Memory B cell (primary cell): Measurements from ENCODE around the gene FRA10AC1.

Source experiments
- ATAC-seq: fragments of 150-1000 bp; cut with Tn5 transposase; 2 replicates; pipeline ENCODE4 v1.10.0; 2021; ENCODE audit warnings: low read depth, mild to moderate bottlenecking, moderate library complexity
- DNase-seq, 2 donors: peaks; one replicate each; pipeline ENCODE4 v3.0.0; 2022; ENCODE audit warnings: low spot score in 2 of 2
- H3K27ac Mint-ChIP-seq: one replicate; pipeline ENCODE4 v1.8.0; 2022; ENCODE audit warnings: mild to moderate bottlenecking, moderate library complexity, mixed read lengths
- H3K27me3 Mint-ChIP-seq: one replicate; pipeline ENCODE4 v1.8.0; 2022; ENCODE audit warnings: mixed read lengths
- H3K36me3 Mint-ChIP-seq: one replicate; pipeline ENCODE4 v1.8.0; 2022; ENCODE audit warnings: mild to moderate bottlenecking, mixed read lengths
- H3K4me1 Mint-ChIP-seq: one replicate; pipeline ENCODE4 v1.8.0; 2022; ENCODE audit warnings: mixed read lengths
- H3K4me3 Mint-ChIP-seq: one replicate; pipeline ENCODE4 v1.8.0; 2022; ENCODE audit warnings: mild to moderate bottlenecking, moderate library complexity, mixed read lengths
- H3K9me3 Mint-ChIP-seq: one replicate; pipeline ENCODE4 v1.8.0; 2022; ENCODE audit warnings: mixed read lengths

The FRA10AC1 gene, protein sequence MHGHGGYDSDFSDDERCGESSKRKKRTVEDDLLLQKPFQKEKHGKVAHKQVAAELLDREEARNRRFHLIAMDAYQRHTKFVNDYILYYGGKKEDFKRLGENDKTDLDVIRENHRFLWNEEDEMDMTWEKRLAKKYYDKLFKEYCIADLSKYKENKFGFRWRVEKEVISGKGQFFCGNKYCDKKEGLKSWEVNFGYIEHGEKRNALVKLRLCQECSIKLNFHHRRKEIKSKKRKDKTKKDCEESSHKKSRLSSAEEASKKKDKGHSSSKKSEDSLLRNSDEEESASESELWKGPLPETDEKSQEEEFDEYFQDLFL

GRCh38 chr10:93702210-93703001 lies at the start of gene FRA10AC1:
FRA10AC1 (minus strand) TSS chr10:93702592; CDS start chr10:93700106, 2,486 bp downstream.
- H3K4me3 Mint-ChIP-seq, result no peak within 1 kb of the TSS
- H3K4me1 Mint-ChIP-seq, result peaks cover 7% of the 10 kb centered on the region

DNA sequence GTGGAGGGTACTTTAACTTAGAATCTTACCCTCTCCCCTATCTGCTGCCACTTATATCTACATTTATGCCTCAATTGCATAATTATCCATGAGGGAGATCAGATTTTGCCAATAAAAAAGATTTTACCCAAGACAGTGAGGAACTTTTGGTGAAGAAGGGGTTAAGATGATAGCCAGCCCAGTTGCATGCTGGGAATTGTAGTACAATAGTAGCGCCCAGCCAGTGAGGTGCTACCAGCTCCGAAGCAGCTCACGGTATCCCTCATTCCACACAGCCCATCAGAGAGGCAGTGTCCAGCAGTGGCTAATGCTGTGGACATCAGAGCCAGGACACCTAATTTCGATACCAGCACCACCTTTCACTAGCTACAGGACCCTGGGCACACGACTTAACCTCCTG lies 49.4 kb upstream of the FRA10AC1 start:
- H3K27me3 Mint-ChIP-seq, result peaks cover 11% of the 10 kb centered on the region
- peak overlapping the region; percentile 71 for H3K4me3 Mint-ChIP-seq
- H3K27ac Mint-ChIP-seq, result no peak overlapping the region
- DNase-seq (peak in 1 of 2 donors; percentile 3), ATAC-seq (peak; percentile 65)
- H3K4me1 Mint-ChIP-seq, result peaks cover 14% of the 10 kb centered on the region
- no peaks in the 10 kb centered on the region for H3K36me3 Mint-ChIP-seq
- H3K9me3 Mint-ChIP-seq, result no peaks in the 10 kb centered on the region

More at GRCh38 chr10:93702210-93703001, at the start of gene FRA10AC1:
- H3K27me3 Mint-ChIP-seq, result no peaks in the 10 kb centered on the region
- H3K27ac Mint-ChIP-seq, result no peak within 1 kb of the TSS
- peak; percentile 85 for ATAC-seq
- H3K9me3 Mint-ChIP-seq, result no peaks in the 10 kb centered on the region
- H3K36me3 Mint-ChIP-seq, result peaks cover 3% of the 10 kb centered on the region
- peak; percentile 90 to 94 for DNase-seq

DNA sequence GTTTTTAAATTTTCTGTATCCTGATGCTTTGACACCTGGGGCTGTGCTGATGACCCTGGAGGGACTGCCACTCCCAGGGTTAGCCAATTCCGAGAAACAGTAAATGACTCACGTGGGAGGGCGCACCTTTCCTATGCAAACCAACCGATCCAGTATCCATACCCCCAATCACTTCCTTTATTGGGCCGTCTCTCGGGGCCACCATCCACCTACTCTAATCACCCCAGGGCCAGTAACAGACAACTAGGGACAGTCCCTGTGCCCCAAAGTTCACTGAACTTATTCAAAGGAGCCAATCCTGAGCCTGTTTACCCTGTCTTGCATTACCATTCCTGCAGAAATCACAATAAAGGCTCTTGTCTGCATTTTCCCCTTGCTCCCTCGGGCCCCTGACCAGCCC lies 48.7 kb upstream of the FRA10AC1 start:
- no peak for ATAC-seq
- peaks cover 15% of the 10 kb centered on the region for H3K4me1 Mint-ChIP-seq

GRCh38 chr10:93749218-93749799 lies 46.9 kb upstream of the FRA10AC1 start:
- no peak for ATAC-seq
- Mint-ChIP-seq H3K36me3 (no peaks in the 10 kb centered on the region), H3K27ac (no peak overlapping the region)

More for the DNA sequence above, 48.7 kb upstream of the FRA10AC1 start:
- Mint-ChIP-seq H3K36me3 (no peaks in the 10 kb centered on the region), H3K9me3 (no peaks in the 10 kb centered on the region), H3K27me3 (peaks cover 9% of the 10 kb centered on the region), H3K27ac (no peak overlapping the region), H3K4me3 (no peak overlapping the region)
- DNase-seq, result no peak

DNA sequence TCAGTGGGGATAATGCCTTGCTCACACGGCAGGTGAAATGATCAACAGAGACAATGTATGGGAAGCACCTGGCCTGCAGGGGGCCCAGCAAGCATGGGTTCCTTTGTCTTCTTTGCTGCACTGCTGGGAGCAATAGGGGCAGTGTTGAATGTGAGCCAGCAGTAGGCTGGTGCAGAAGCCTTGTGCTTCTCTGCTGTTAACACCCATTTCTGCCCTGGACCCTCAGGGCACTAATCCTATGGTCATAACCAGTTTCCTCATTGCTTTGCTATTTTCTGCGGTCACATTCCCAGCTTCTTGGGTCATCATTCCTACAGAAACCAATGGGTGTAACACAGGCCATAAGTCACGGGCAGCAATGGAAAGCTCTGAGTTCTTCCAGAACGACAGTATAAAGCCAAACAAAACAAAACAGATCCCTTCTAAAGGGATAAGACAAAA lies 44.5 kb upstream of the FRA10AC1 start:
- DNase-seq, result no peak
- H3K36me3 Mint-ChIP-seq, result no peaks in the 10 kb centered on the region

More at GRCh38 chr10:93749218-93749799, 46.9 kb upstream of the FRA10AC1 start:
- Mint-ChIP-seq H3K4me1 (peaks cover 15% of the 10 kb centered on the region), H3K27me3 (peaks cover 7% of the 10 kb centered on the region), H3K4me3 (no peak overlapping the region), H3K9me3 (no peaks in the 10 kb centered on the region)
- no peak for DNase-seq

GRCh38 chr10:93745408-93746065 lies 43.1 kb upstream of the FRA10AC1 start:
- no peak for DNase-seq
- peaks cover 6% of the 10 kb centered on the region for H3K4me1 Mint-ChIP-seq
- no peak overlapping the region for H3K4me3 Mint-ChIP-seq
- ATAC-seq, result no peak
- H3K9me3 Mint-ChIP-seq, result no peaks in the 10 kb centered on the region
- H3K27me3 Mint-ChIP-seq, result no peaks in the 10 kb centered on the region
- H3K27ac Mint-ChIP-seq, result no peak overlapping the region
- no peaks in the 10 kb centered on the region for H3K36me3 Mint-ChIP-seq

More for the DNA sequence above, 44.5 kb upstream of the FRA10AC1 start:
- H3K9me3 Mint-ChIP-seq, result no peaks in the 10 kb centered on the region
- H3K27me3 Mint-ChIP-seq, result peaks cover 3% of the 10 kb centered on the region
- ATAC-seq, result no peak
- H3K4me3 Mint-ChIP-seq, result no peak overlapping the region
- H3K27ac Mint-ChIP-seq, result no peak overlapping the region
- peaks cover 13% of the 10 kb centered on the region for H3K4me1 Mint-ChIP-seq

DNA sequence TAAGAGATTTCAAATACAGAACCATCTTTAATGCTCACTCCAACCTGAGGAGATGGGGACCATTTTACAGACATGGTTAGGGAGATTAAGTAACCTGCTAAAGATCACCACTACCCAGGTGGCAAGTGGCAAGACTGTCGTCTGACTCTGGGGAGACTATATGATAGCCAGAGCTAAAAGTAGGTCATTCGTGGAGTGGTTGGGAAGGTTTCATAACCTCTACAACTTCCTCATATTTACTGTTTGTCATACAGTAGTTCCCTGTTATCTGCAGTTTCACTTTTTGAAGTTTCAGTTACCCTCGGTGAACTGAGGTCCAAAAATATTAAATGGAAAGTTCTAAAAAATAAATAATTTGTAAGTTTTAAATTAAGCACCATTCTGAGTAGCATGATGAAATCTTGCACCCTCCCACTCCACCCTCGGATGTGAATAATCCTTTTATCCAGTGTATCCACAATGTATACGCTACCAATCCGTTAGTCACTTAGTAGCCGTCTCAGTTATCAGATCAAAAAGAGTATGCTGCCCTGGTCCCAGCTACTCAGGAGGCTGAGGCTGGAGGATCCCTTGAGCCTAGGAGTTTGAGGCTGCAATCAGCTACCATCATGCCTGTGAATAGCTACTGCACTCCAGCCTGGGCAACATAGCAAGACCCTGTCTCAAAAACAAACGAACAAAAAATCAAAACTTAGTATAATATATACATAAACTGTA lies 40.4 kb upstream of the FRA10AC1 start:
- Mint-ChIP-seq H3K9me3 (peaks cover 4% of the 10 kb centered on the region), H3K4me1 (peaks cover 6% of the 10 kb centered on the region), H3K4me3 (peak overlapping the region; percentile 51), H3K36me3 (no peaks in the 10 kb centered on the region), H3K27ac (peak overlapping the region; percentile 11), H3K27me3 (peaks cover 2% of the 10 kb centered on the region)
- ATAC-seq, result peak; percentile 100
- peak in 1 of 2 donors; percentile 39 for DNase-seq

- H3K4me3 Mint-ChIP-seq, result no peak overlapping the region
- H3K27ac Mint-ChIP-seq, result no peak overlapping the region
- H3K4me1 Mint-ChIP-seq, result peaks cover 2% of the 10 kb centered on the region
- ATAC-seq, result no peak
- peaks cover 4% of the 10 kb centered on the region for H3K9me3 Mint-ChIP-seq
- peaks cover 2% of the 10 kb centered on the region for H3K27me3 Mint-ChIP-seq
- no peaks in the 10 kb centered on the region for H3K36me3 Mint-ChIP-seq
- DNase-seq, result no peak
Observed at GRCh38 chr10:93741367-93741766, 39.0 kb upstream of the FRA10AC1 start.

DNA sequence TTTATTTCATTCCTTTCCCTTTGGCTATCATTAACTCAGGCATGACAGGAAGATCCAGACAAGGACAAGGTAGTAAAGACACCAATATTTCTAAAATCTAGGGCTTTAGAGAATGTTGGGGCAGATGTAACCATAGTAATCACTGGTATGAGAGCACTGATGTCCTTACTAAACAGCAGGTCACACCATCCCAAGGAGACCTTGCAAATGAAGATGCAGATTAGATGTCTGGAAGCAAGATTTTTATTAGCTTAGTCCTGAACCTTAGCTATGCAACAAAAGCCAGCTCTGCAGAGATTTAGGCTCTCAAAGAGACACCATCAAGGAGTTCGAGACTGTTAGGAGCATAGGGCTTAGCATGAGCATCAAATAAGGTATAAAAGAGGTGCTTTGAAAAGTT lies 23.6 kb upstream of the FRA10AC1 start:
- no peak overlapping the region for H3K27ac Mint-ChIP-seq
- H3K4me1 Mint-ChIP-seq, result no peaks in the 10 kb centered on the region
- H3K4me3 Mint-ChIP-seq, result no peak overlapping the region
- H3K27me3 Mint-ChIP-seq, result peaks cover 26% of the 10 kb centered on the region
- no peaks in the 10 kb centered on the region for H3K36me3 Mint-ChIP-seq
- no peak for DNase-seq
- ATAC-seq, result no peak
- H3K9me3 Mint-ChIP-seq, result peaks cover 3% of the 10 kb centered on the region

DNA sequence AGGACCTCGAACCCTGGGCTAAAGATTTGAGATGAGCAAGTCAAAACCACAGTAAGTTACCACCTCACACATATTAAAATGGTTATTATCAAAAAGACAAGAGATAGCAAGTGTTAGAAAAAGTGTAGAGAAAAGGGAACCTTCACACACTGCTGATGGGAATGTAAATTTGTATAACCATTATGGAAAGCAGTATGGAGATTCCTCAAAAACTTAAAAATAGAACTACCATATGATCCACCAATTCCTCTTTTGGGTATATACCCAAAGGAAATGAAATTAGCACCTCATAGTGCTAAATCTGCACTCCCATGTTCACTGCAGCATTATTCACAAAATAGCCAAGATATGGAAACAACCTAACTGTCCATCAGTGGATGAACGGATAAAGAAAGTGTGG lies 20.8 kb upstream of the FRA10AC1 start:
- Mint-ChIP-seq H3K36me3 (no peaks in the 10 kb centered on the region), H3K9me3 (peaks cover 3% of the 10 kb centered on the region), H3K27ac (no peak overlapping the region), H3K4me3 (no peak overlapping the region), H3K4me1 (peaks cover 6% of the 10 kb centered on the region), H3K27me3 (peaks cover 15% of the 10 kb centered on the region)
- ATAC-seq (no peak), DNase-seq (no peak)

DNA sequence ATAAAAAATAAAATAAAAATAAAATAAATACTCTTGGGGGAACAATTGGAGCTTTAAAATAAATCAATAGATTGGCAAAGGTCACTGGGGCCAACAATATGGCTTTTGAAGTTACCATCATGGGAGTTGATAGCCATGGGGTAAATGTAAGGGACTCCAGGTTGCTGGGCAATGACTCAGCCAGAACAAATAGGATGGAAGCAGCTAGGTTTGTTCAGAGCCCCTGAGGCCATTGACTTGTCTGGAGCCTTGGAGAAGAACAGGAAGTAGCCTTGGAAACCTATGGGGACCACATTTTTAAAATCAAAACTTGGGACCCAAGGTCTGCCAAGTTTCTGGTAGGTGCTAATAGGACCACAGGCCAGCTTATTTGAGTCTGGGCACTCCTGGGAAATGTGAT lies 20.2 kb upstream of the FRA10AC1 start:
- Mint-ChIP-seq H3K36me3 (no peaks in the 10 kb centered on the region), H3K4me1 (peaks cover 6% of the 10 kb centered on the region), H3K27ac (no peak overlapping the region), H3K4me3 (no peak overlapping the region), H3K27me3 (peaks cover 12% of the 10 kb centered on the region), H3K9me3 (peaks cover 2% of the 10 kb centered on the region)
- ATAC-seq (no peak), DNase-seq (no peak)

- no peak overlapping the region for H3K27ac Mint-ChIP-seq
- no peak for ATAC-seq
- DNase-seq, result no peak
- no peaks in the 10 kb centered on the region for H3K9me3 Mint-ChIP-seq
- H3K4me3 Mint-ChIP-seq, result no peak overlapping the region
- H3K4me1 Mint-ChIP-seq, result peaks cover 12% of the 10 kb centered on the region
- H3K27me3 Mint-ChIP-seq, result peaks cover 6% of the 10 kb centered on the region
- no peaks in the 10 kb centered on the region for H3K36me3 Mint-ChIP-seq
Observed at GRCh38 chr10:93719901-93720300, 17.5 kb upstream of the FRA10AC1 start.
